ENCODE data around the gene FOXRED2.

Gene FOXRED2

DNA sequence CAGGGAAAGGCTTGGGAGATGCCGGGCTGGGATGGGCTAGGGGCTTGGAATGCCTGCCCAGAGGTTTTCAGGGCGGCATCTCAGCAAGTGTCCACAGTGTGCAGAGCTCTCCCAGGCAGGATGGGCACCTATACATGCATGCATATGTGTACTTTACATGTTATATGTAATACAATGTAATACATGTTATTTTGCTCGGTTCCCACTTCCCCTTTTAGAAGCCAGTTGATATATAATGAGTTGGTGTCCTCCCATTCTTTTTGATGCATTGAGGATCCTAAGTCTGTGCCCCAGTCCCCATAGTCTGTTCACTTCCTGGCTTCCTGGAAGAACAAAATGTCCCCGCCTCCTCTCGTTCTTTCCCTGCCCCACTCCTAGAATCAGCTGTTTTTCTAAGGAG, 42.2 kb upstream of the FOXRED2 start:
- Histone ChIP-seq H4K8ac (ENCODE audit: low read depth, low read length) (peak overlapping the region; percentile 62), H2AK5ac (ENCODE audit: low read length) (no peak overlapping the region), H3K27me3 (ENCODE audit: insufficient read depth, low read length) (no peaks in the 10 kb centered on the region), H3K36me3 (ENCODE audit: control insufficient read depth in 1 of 2, insufficient read depth in 2 of 2, low read length in 2 of 2) (no peaks in the 10 kb centered on the region), H3K4me1 (ENCODE audit: control insufficient read depth in 1 of 2, insufficient read depth in 2 of 2, low read length in 2 of 2) (peaks cover 0 to 6% of the 10 kb centered on the region in 2 experiments), H3K4ac (ENCODE audit: low read depth, low read length) (no peak overlapping the region), H2BK5ac (ENCODE audit: low read depth, low read length, poor library complexity) (no peak overlapping the region), H3K23ac (ENCODE audit: low read length) (no peak overlapping the region), H2AFZ (ENCODE audit: insufficient read depth, low read length, poor library complexity) (no peak overlapping the region), H3K79me1 (ENCODE audit: low read length) (no peaks in the 10 kb centered on the region), H3K9me3 (ENCODE audit: insufficient read depth, low read depth, low read length) (no peaks in the 10 kb centered on the region), H4K12ac (ENCODE audit: low read depth, low read length) (no peak overlapping the region), H2BK12ac (ENCODE audit: low read length) (no peak overlapping the region), H3K4me2 (ENCODE audit: low read length) (no peak overlapping the region), H3K18ac (ENCODE audit: low read length) (no peak overlapping the region), H3K9ac (ENCODE audit: low read length) (no peak overlapping the region), H3K14ac (ENCODE audit: low read length) (no peak overlapping the region), H3K4me3 (ENCODE audit: low read depth, low read length) (no peak overlapping the region), H2BK120ac (ENCODE audit: insufficient read depth, low read length, poor library complexity) (no peak overlapping the region), H3K79me2 (ENCODE audit: control insufficient read depth, insufficient read depth, low read length, poor library complexity) (no peaks in the 10 kb centered on the region), H4K91ac (ENCODE audit: low read depth, low read length) (no peak overlapping the region), H3K27ac (ENCODE audit: low read depth, low read length) (no peak overlapping the region)
- DNase-seq, result no peak
- no CpG with 5 or more reads among the region's 5 CpGs for WGBS (ENCODE audit: extremely low coverage, insufficient coverage, insufficient read length)

DNA sequence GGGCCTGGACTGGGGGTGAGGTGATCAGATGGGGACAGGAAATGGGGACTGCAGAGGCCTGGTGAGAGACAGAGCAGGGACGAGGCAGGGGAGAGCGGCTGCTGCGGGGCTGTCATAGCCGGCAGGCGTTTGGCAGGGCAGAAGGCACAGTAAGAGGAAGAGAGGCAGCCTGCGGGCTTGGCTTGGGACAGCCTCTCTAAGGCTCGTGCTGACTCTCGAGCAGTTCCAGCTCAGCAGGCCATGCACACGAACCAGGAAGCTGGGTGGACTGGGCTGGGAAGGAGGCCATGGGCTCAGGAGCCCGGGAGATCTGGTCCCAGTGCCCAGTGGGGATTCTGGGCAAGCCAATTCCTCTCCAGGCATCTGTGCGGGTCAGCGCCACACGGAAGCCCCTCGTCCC, 41.8 kb upstream of the FOXRED2 start:
- Histone ChIP-seq H3K9me3 (ENCODE audit: insufficient read depth, low read depth, low read length) (no peaks in the 10 kb centered on the region), H2BK120ac (ENCODE audit: insufficient read depth, low read length, poor library complexity) (no peak overlapping the region), H3K4me3 (ENCODE audit: low read depth, low read length) (no peak overlapping the region), H3K79me1 (ENCODE audit: low read length) (no peaks in the 10 kb centered on the region), H3K4me1 (ENCODE audit: control insufficient read depth in 1 of 2, insufficient read depth in 2 of 2, low read length in 2 of 2) (peaks cover 0 to 6% of the 10 kb centered on the region in 2 experiments), H3K4me2 (ENCODE audit: low read length) (no peak overlapping the region), H3K27me3 (ENCODE audit: insufficient read depth, low read length) (no peaks in the 10 kb centered on the region), H3K9ac (ENCODE audit: low read length) (no peak overlapping the region), H2AFZ (ENCODE audit: insufficient read depth, low read length, poor library complexity) (no peak overlapping the region), H3K18ac (ENCODE audit: low read length) (no peak overlapping the region), H3K27ac (ENCODE audit: low read depth, low read length) (no peak overlapping the region), H2AK5ac (ENCODE audit: low read length) (no peak overlapping the region), H2BK5ac (ENCODE audit: low read depth, low read length, poor library complexity) (no peak overlapping the region), H3K23ac (ENCODE audit: low read length) (no peak overlapping the region), H3K4ac (ENCODE audit: low read depth, low read length) (no peak overlapping the region), H4K12ac (ENCODE audit: low read depth, low read length) (no peak overlapping the region), H4K8ac (ENCODE audit: low read depth, low read length) (peak overlapping the region; percentile 62), H3K36me3 (ENCODE audit: control insufficient read depth in 1 of 2, insufficient read depth in 2 of 2, low read length in 2 of 2) (no peaks in the 10 kb centered on the region), H3K14ac (ENCODE audit: low read length) (no peak overlapping the region), H2BK12ac (ENCODE audit: low read length) (no peak overlapping the region), H4K91ac (ENCODE audit: low read depth, low read length) (no peak overlapping the region), H3K79me2 (ENCODE audit: control insufficient read depth, insufficient read depth, low read length, poor library complexity) (no peaks in the 10 kb centered on the region)
- no CpG with 5 or more reads among the region's 14 CpGs for WGBS (ENCODE audit: extremely low coverage, insufficient coverage, insufficient read length)
- DNase-seq, result peak in 1 of 2 donors; percentile 25

DNA sequence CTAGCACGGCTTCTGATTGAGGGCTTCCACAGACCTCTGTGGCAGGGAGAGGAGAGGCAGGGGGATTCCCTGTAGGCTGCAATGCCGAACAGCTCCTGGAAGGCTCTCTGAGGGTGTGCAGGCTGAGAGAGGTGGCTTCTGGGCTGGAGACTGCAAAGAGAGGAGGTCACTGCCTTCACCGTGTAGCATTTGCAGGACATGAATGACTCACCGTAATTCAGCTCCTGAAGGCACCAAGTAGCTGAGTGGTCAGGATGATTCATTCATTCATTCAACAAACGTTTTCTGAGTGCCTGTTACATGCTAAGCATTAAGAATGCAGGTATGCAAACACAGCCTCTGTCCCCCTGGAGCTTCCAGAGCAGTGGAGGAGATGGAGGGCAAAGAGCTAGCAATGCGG, 40.1 kb upstream of the FOXRED2 start:
- no peak overlapping the region for H2AFZ ChIP-seq (ENCODE audit: insufficient read depth, low read length, poor library complexity)
- no peak overlapping the region for H4K12ac ChIP-seq (ENCODE audit: low read depth, low read length)
- no peaks in the 10 kb centered on the region for H3K79me2 ChIP-seq (ENCODE audit: control insufficient read depth, insufficient read depth, low read length, poor library complexity)
- H3K79me1 ChIP-seq (ENCODE audit: low read length), result no peaks in the 10 kb centered on the region
- H2AK5ac ChIP-seq (ENCODE audit: low read length), result no peak overlapping the region
- H3K14ac ChIP-seq (ENCODE audit: low read length), result no peak overlapping the region
- H3K27ac ChIP-seq (ENCODE audit: low read depth, low read length), result no peak overlapping the region
- H3K9ac ChIP-seq (ENCODE audit: low read length), result no peak overlapping the region
- no peak overlapping the region for H3K4ac ChIP-seq (ENCODE audit: low read depth, low read length)
- peaks cover 0 to 11% of the 10 kb centered on the region in 2 experiments for H3K4me1 ChIP-seq (ENCODE audit: control insufficient read depth in 1 of 2, insufficient read depth in 2 of 2, low read length in 2 of 2)
- H3K9me3 ChIP-seq (ENCODE audit: insufficient read depth, low read depth, low read length), result no peaks in the 10 kb centered on the region
- WGBS (ENCODE audit: extremely low coverage, insufficient coverage, insufficient read length), result no CpG with 5 or more reads among the region's 6 CpGs
- H3K4me3 ChIP-seq (ENCODE audit: low read depth, low read length), result no peak overlapping the region
- H2BK12ac ChIP-seq (ENCODE audit: low read length), result no peak overlapping the region
- H3K4me2 ChIP-seq (ENCODE audit: low read length), result no peak overlapping the region
- no peak overlapping the region for H4K91ac ChIP-seq (ENCODE audit: low read depth, low read length)
- no peak overlapping the region for H2BK120ac ChIP-seq (ENCODE audit: insufficient read depth, low read length, poor library complexity)
- no peaks in the 10 kb centered on the region for H3K27me3 ChIP-seq (ENCODE audit: insufficient read depth, low read length)
- no peaks in the 10 kb centered on the region for H3K36me3 ChIP-seq (ENCODE audit: control insufficient read depth in 1 of 2, insufficient read depth in 2 of 2, low read length in 2 of 2)
- no peak overlapping the region for H2BK5ac ChIP-seq (ENCODE audit: low read depth, low read length, poor library complexity)
- H3K18ac ChIP-seq (ENCODE audit: low read length), result no peak overlapping the region
- DNase-seq, result peak; percentile 49 to 57
- H4K8ac ChIP-seq (ENCODE audit: low read depth, low read length), result no peak overlapping the region
- no peak overlapping the region for H3K23ac ChIP-seq (ENCODE audit: low read length)

- Histone ChIP-seq H3K9ac (ENCODE audit: low read length) (no peak overlapping the region), H3K18ac (ENCODE audit: low read length) (no peak overlapping the region), H2BK12ac (ENCODE audit: low read length) (no peak overlapping the region), H3K9me3 (ENCODE audit: insufficient read depth, low read depth, low read length) (no peaks in the 10 kb centered on the region), H3K36me3 (ENCODE audit: control insufficient read depth in 1 of 2, insufficient read depth in 2 of 2, low read length in 2 of 2) (no peaks in the 10 kb centered on the region), H4K8ac (ENCODE audit: low read depth, low read length) (no peak overlapping the region), H2AK5ac (ENCODE audit: low read length) (no peak overlapping the region), H3K4ac (ENCODE audit: low read depth, low read length) (no peak overlapping the region), H3K14ac (ENCODE audit: low read length) (no peak overlapping the region), H3K4me1 (ENCODE audit: control insufficient read depth in 1 of 2, insufficient read depth in 2 of 2, low read length in 2 of 2) (peaks cover 2 to 13% of the 10 kb centered on the region in 2 experiments), H3K27me3 (ENCODE audit: insufficient read depth, low read length) (no peaks in the 10 kb centered on the region), H3K27ac (ENCODE audit: low read depth, low read length) (no peak overlapping the region), H3K79me1 (ENCODE audit: low read length) (peaks cover 2% of the 10 kb centered on the region), H3K4me2 (ENCODE audit: low read length) (no peak overlapping the region), H2AFZ (ENCODE audit: insufficient read depth, low read length, poor library complexity) (no peak overlapping the region), H4K91ac (ENCODE audit: low read depth, low read length) (no peak overlapping the region), H4K12ac (ENCODE audit: low read depth, low read length) (no peak overlapping the region), H3K23ac (ENCODE audit: low read length) (no peak overlapping the region), H2BK5ac (ENCODE audit: low read depth, low read length, poor library complexity) (no peak overlapping the region), H3K79me2 (ENCODE audit: control insufficient read depth, insufficient read depth, low read length, poor library complexity) (no peaks in the 10 kb centered on the region), H3K4me3 (ENCODE audit: low read depth, low read length) (no peak overlapping the region), H2BK120ac (ENCODE audit: insufficient read depth, low read length, poor library complexity) (no peak overlapping the region)
- no CpG with 5 or more reads among the region's 23 CpGs for WGBS (ENCODE audit: extremely low coverage, insufficient coverage, insufficient read length)
- DNase-seq, result peak in 1 of 2 donors; percentile 51
Measured at GRCh38 chr22:36546092-36546804, 39.4 kb upstream of the FOXRED2 start.

Data from trophoblast cell (in vitro differentiated cells and primary cell).